H9 (cell line): Measurements from ENCODE around the gene DLX6. TPM values are rescaled to one million over a fixed set of nuclear protein-coding genes. Genes with fewer than 3 reads are reported as not detected.

Experiments used
- DNase-seq: peaks from one replicate; pipeline ENCODE4 v3.0.0-alpha.2; 2017
- H2AFZ ChIP-seq: one replicate; pipeline ENCODE4 v1.6.1; 2013; ENCODE audit warnings: mild to moderate bottlenecking, low read length, control low read depth, moderate library complexity
- H2AK5ac ChIP-seq: 2 replicates; pipeline ENCODE4 v1.6.1; 2013; ENCODE audit warnings: low read length, control low read depth, mixed read lengths; ENCODE audit not compliant: insufficient read length
- H2BK120ac ChIP-seq: one replicate; pipeline ENCODE4 v1.6.1; 2013; ENCODE audit warnings: low read depth, mild to moderate bottlenecking, low read length, control low read depth, inconsistent platforms; ENCODE audit not compliant: poor library complexity, severe bottlenecking
- H2BK12ac ChIP-seq: 2 replicates; pipeline ENCODE4 v1.6.1; 2013; ENCODE audit warnings: low read length, control low read depth, mixed read lengths, low read depth; ENCODE audit not compliant: insufficient read length
- H2BK15ac ChIP-seq: 2 replicates; pipeline ENCODE4 v1.6.1; 2013; ENCODE audit warnings: low read depth, low read length, control low read depth
- H2BK20ac ChIP-seq: one replicate; pipeline ENCODE4 v1.6.1; 2013; ENCODE audit warnings: low read depth, mild to moderate bottlenecking, low read length, control low read depth, inconsistent platforms; ENCODE audit not compliant: poor library complexity, severe bottlenecking
- H2BK5ac ChIP-seq: 2 replicates; pipeline ENCODE4 v1.6.1; 2013; ENCODE audit warnings: low read length, control low read depth, mixed read lengths; ENCODE audit not compliant: insufficient read length
- H3K14ac ChIP-seq: 2 replicates; pipeline ENCODE4 v1.6.1; 2013; ENCODE audit warnings: low read length, control low read depth; ENCODE audit not compliant: insufficient read depth
- H3K18ac ChIP-seq: 2 replicates; pipeline ENCODE4 v1.6.1; 2013; ENCODE audit warnings: low read depth, mild to moderate bottlenecking, mixed read lengths, low read length, control low read depth; ENCODE audit not compliant: insufficient read length
- H3K23ac ChIP-seq: 2 replicates; pipeline ENCODE4 v1.6.1; 2013; ENCODE audit warnings: low read length, control low read depth, mixed read lengths, low read depth; ENCODE audit not compliant: insufficient read length
- H3K23me2 ChIP-seq: 2 replicates; pipeline ENCODE4 v1.6.1; 2013; ENCODE audit warnings: low read depth, mild to moderate bottlenecking, mixed read lengths, low read length, control low read depth; ENCODE audit not compliant: insufficient read length, poor library complexity, severe bottlenecking
- H3K27ac ChIP-seq: 2 replicates; pipeline ENCODE4 v1.5.1; 2013; ENCODE audit warnings: low read length, control low read depth, mixed read lengths, low read depth; ENCODE audit not compliant: insufficient read length
- H3K27me3 ChIP-seq: 2 replicates; pipeline ENCODE4 v1.6.1; 2013; ENCODE audit warnings: low read length, control low read depth, inconsistent platforms; ENCODE audit not compliant: insufficient read depth
- H3K4ac ChIP-seq: 2 replicates; pipeline ENCODE4 v1.6.1; 2013; ENCODE audit warnings: low read depth, mild to moderate bottlenecking, control low read depth, inconsistent platforms, low read length, moderate library complexity
- H3K4me1 ChIP-seq: 2 replicates; pipeline ENCODE4 v1.6.1; 2013; ENCODE audit warnings: low read length, control low read depth, inconsistent platforms; ENCODE audit not compliant: insufficient read depth
- H3K4me2 ChIP-seq: 2 replicates; pipeline ENCODE4 v1.6.1; 2013; ENCODE audit warnings: low read length, control low read depth, mixed read lengths; ENCODE audit not compliant: insufficient read length, insufficient read depth
- H3K56ac ChIP-seq: 2 replicates; pipeline ENCODE4 v1.6.1; 2013; ENCODE audit warnings: low read depth, mild to moderate bottlenecking, mixed read lengths, low read length, control low read depth; ENCODE audit not compliant: insufficient read length
- H3K79me1 ChIP-seq: 2 replicates; pipeline ENCODE4 v1.6.1; 2013; ENCODE audit warnings: low read depth, mild to moderate bottlenecking, moderate library complexity, low read length, control low read depth, inconsistent platforms; ENCODE audit not compliant: insufficient read depth, poor library complexity, severe bottlenecking
- H3K79me2 ChIP-seq: 2 replicates; pipeline ENCODE4 v1.6.1; 2013; ENCODE audit warnings: low read length, control low read depth, inconsistent platforms; ENCODE audit not compliant: insufficient read depth
- H3K9ac ChIP-seq: 2 replicates; pipeline ENCODE4 v1.6.1; 2013; ENCODE audit warnings: low read length, control low read depth, mixed read lengths; ENCODE audit not compliant: insufficient read length; ENCODE audit errors: extremely low read depth
- H3K9me3 ChIP-seq: one replicate; pipeline ENCODE4 v1.6.1; 2013; ENCODE audit warnings: low read depth, low read length, inconsistent platforms; ENCODE audit not compliant: control insufficient read depth
- H3T11ph ChIP-seq: one replicate; pipeline ENCODE4 v1.6.1; 2013; ENCODE audit warnings: mild to moderate bottlenecking, low read length, control low read depth, inconsistent platforms
- H4K20me1 ChIP-seq: one replicate; pipeline ENCODE4 v1.6.1; 2013; ENCODE audit not compliant: control insufficient read depth, insufficient read length, insufficient read depth
- H4K5ac ChIP-seq: 2 replicates; pipeline ENCODE4 v1.6.1; 2013; ENCODE audit warnings: low read depth, mild to moderate bottlenecking, mixed read lengths, low read length, control low read depth; ENCODE audit not compliant: insufficient read length
- H4K8ac ChIP-seq: replicated peaks from 2 replicates; pipeline ENCODE4 v1.6.1; 2013; ENCODE audit warnings: low read length, control low read depth, mixed read lengths, low read depth; ENCODE audit not compliant: insufficient read length
- H4K91ac ChIP-seq: 2 replicates; pipeline ENCODE4 v1.6.1; 2013; ENCODE audit warnings: low read depth, mild to moderate bottlenecking, moderate library complexity, mixed read lengths, low read length, control low read depth; ENCODE audit not compliant: insufficient read length
- H3K27ac Mint-ChIP-seq, 3 experiments: 2 replicates in 2 of 3; 3 replicates in 1 of 3; pipeline ENCODE4 v1.8.0; 2020 to 2021; ENCODE audit warnings: mixed read lengths in 3 of 3, mild to moderate bottlenecking in 1 of 3, moderate library complexity in 1 of 3
- H3K27me3 Mint-ChIP-seq: 2 replicates; pipeline ENCODE4 v1.8.0; 2021; ENCODE audit warnings: low read depth, mild to moderate bottlenecking, moderate library complexity, mixed read lengths
- H3K36me3 Mint-ChIP-seq, 3 experiments: 2 replicates in 2 of 3; 3 replicates in 1 of 3; pipeline ENCODE4 v1.8.0; 2020 to 2021; ENCODE audit warnings: low read depth in 3 of 3, mixed read lengths in 3 of 3; ENCODE audit not compliant: insufficient read depth in 1 of 3
- H3K4me1 Mint-ChIP-seq, 2 experiments: 2 replicates each; pipeline ENCODE4 v1.8.0; 2020; ENCODE audit warnings: mixed read lengths in 2 of 2
- H3K4me3 Mint-ChIP-seq, 2 experiments: 2 replicates in 1 of 2; 3 replicates in 1 of 2; pipeline ENCODE4 v1.8.0; 2020 to 2021; ENCODE audit warnings: mild to moderate bottlenecking in 2 of 2, mixed read lengths in 2 of 2, moderate library complexity in 1 of 2
- H3K9me3 Mint-ChIP-seq, 2 experiments: 2 replicates in 1 of 2; 3 replicates in 1 of 2; pipeline ENCODE4 v1.8.0; 2020; ENCODE audit warnings: mild to moderate bottlenecking in 2 of 2, mixed read lengths in 2 of 2, moderate library complexity in 1 of 2
- CTCF ChIP-seq: fragments of 200-600 bp; sonication (generic); conservative IDR thresholded peaks from 3 replicates; pipeline ENCODE4 v1.8.0; 2021; ENCODE audit warnings: antibody characterized with exemption, mild to moderate bottlenecking
- WGBS: extraction: QIAGEN DNeasy Blood & Tissue Kit; methylation state at CpG from one replicate; pipeline ENCODE4 v1.1.7; 2013; ENCODE audit warnings: missing lambda C conversion rate, low lambda C conversion rate, mixed read lengths; ENCODE audit not compliant: insufficient read length; ENCODE audit errors: extremely low coverage; 5-methylcytosine and 5-hydroxymethylcytosine counted together
- total RNA-seq: library from RNA; stranded (reverse); gene quantifications from 2 replicates; pipeline ENCODE4 v1.2.1, GENCODE V29; 2021

DLX6 gene
- total RNA-seq, 1 experiment from 2014 or later, result 0.24 TPM

GRCh38 chr7:96996958-96997511, 8.3 kb upstream of the DLX6 start:
- Histone ChIP-seq H3K23me2 (peaks cover 9% of the 10 kb centered on the region), H3K23ac (no peak overlapping the region), H3K18ac (no peak overlapping the region), H2AK5ac (no peak overlapping the region), H3K4me2 (no peak overlapping the region), H2BK5ac (no peak overlapping the region), H4K5ac (no peak overlapping the region), H3K56ac (no peak overlapping the region), H3T11ph (no peak overlapping the region), H3K4ac (no peak overlapping the region), H3K9me3 (no peaks in the 10 kb centered on the region), H3K14ac (no peak overlapping the region), H4K20me1 (no peaks in the 10 kb centered on the region), H3K79me2 (no peaks in the 10 kb centered on the region), H2BK20ac (no peak overlapping the region), H4K91ac (no peak overlapping the region), H3K27ac (no peak overlapping the region), H3K4me1 (no peaks in the 10 kb centered on the region; the same call in 1 of the 2 replicates), H2BK12ac (no peak overlapping the region), H3K27me3 (peaks cover 89% of the 10 kb centered on the region), H4K8ac (no peak overlapping the region), H3K9ac (no peak overlapping the region), H3K79me1 (no peaks in the 10 kb centered on the region), H2BK15ac (no peak overlapping the region), H2BK120ac (no peak overlapping the region), H2AFZ (no peak overlapping the region)
- WGBS, result no CpG with 5 or more reads among the region's 14 CpGs
- no peak overlapping the region; a peak in 1 of 7 replicates for H3K27ac Mint-ChIP-seq
- peaks cover 47 to 76% of the 10 kb centered on the region in 2 experiments for H3K4me1 Mint-ChIP-seq
- H3K4me3 Mint-ChIP-seq, result peak overlapping the region in 1 of 2 experiments; percentile 47; a peak in 2 of 5 replicates
- H3K27me3 Mint-ChIP-seq, result peaks cover 100% of the 10 kb centered on the region
- TF ChIP-seq CTCF, result no peak
- DNase-seq, result no peak
- no peaks in the 10 kb centered on the region for H3K36me3 Mint-ChIP-seq
- peaks cover 0 to 22% of the 10 kb centered on the region in 2 experiments; a peak in 4 of 5 replicates for H3K9me3 Mint-ChIP-seq
